Urothelium cell line (cell line): ENCODE results near the gene RAP1B.
A peak's percentile ranks its signal among the peaks of the same experiment; 100 is the strongest.

ENCODE experiments used
- DNase-seq: peaks from one replicate; pipeline ENCODE4 v3.0.0; 2011; ENCODE audit warnings: low spot score, mixed read lengths
- FAIRE-seq: peaks from 2 replicates; lab custom pipeline; 2011; peaks lifted over from hg19 to GRCh38; lab: Jason Lieb, UNC

RAP1B gene

DNA sequence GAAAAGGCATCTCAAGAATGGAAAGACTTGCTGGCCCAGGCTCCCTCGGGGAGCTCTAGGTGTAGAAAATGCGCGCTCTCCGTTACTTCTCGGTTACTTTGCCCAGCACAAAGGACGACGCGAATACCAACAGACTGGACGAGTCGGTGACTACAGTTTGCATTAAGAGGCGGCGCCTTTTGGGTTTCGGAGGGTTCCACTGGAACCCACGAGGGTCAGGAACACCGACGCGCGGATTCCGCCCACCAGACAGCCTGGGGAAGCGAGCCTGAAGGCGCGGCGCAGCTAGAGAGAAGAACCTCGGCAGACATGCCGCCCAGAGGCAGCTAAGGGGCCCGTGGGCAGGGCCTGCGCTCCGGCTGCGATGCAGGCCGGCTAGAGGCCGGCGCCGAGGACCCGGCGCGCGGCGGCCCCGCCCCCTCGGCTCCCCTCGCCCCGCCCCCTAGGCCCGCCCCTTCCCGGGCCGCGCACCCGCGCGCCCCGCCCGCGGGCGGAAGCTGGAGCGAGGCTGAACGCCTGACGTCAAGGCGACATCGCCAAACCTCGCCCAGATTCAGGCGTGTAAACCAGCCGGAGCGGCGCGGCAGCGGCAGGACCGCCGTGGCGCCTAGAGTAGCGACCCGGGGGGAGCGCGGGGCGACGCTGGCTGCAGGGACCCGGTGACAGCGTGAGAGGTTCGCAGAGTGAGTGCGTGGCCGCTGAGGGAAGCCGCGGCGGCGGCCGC, at the start of gene RAP1B:
Gene RAP1B (plus strand): TSS at position 530 of the 724 bp plus-strand sequence. CDS start 37,826 bp downstream, outside the sequence.
- peak; percentile 93 for DNase-seq
- no peak for FAIRE-seq

DNA sequence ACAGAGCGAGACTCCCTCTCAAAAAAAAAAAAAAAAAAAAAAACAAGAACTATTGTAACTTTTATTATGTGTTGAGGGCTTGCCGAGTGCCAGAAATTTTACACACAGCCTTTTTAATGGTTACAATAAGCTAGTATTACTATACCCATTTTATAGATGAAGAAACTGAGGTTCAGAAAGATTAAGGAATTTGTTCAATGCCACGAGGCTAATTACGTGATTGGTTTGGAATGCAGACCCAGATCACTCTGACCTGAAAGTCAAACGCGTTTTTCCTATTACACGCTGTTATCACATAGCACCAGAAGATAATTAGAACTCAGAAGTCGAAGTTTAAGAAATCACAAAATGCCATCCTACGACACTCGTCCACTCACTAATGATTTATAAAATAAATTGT, 48.9 kb upstream of the RAP1B start:
- no peak for FAIRE-seq

DNA sequence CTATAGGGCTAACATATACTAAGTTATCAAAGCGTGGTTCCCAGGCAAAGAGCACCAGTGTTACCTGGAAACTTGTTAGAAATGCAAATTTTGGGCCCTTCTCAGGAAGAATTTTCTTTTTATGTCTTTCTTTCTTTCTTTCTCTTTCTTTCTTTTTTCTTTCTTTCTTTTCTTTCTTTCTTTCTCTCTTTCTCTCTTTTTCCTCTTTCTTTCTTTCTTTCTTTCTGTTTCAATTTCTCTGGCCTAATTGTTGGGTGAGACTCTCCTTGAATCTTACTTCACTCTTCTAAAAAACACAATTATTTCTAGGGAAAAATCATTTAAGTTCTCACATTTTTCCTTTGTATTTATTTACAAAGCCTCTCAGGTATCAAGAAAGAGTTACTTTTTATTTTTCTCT, 46.5 kb upstream of the RAP1B start:
- DNase-seq, result no peak
- no peak for FAIRE-seq

More for the DNA sequence above, 48.9 kb upstream of the RAP1B start:
- DNase-seq, result no peak

DNA sequence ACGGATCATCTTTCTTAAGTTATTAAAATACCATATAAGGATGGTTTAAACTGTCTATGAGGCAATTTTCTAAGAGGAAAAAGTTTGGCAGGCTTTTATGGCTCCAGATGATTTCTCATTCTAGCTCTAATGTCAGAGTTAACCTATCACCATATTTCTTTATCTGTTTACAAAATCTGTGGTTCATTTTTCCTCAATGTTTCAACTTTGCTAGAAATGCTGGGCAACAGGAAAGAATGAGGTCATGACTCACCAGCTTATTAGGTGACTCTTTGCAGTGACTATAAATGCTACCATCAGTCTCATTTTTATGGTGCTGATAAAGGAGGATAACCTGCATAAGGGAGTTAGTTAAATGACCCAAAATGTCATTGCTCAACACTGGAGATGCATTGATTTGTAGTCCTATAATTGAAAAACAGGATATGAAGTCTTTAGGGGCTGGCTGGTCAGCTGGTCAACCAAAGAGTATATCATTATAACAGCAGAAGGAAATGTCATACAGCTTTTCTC, 45.3 kb upstream of the RAP1B start:
- FAIRE-seq, result no peak

DNA sequence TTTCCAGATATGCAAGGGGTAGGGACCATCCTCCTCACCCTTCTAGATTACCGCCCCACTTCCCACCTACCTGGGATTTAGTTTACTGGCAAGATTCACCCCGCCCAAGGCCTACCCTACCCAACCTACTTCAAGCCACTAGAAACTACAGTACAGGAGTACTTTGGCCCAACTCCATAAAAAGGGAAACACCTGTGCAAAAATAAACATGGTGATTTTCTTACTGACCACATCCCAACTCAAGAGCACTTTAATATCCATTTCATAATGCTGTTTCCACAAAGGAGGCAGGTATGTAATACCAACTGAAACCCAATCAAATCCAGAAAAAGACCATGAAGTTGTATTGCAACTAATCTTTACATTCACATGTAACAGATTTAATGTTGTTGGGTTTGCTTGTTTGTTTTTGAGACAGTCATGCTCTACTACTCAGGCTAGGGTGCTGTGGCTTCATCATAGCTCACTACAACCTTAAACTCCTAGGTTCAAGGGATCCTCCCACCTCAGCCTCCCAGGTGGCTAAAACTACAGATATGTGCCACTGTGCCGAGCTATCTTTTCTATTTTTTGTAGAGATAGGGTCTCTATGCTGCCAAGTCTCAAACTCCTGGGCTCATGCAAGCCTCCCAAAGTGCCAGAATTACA, 41.7 kb upstream of the RAP1B start:
- DNase-seq (no peak), FAIRE-seq (no peak)

More for the DNA sequence above, 45.3 kb upstream of the RAP1B start:
- peak; percentile 26 for DNase-seq

DNA sequence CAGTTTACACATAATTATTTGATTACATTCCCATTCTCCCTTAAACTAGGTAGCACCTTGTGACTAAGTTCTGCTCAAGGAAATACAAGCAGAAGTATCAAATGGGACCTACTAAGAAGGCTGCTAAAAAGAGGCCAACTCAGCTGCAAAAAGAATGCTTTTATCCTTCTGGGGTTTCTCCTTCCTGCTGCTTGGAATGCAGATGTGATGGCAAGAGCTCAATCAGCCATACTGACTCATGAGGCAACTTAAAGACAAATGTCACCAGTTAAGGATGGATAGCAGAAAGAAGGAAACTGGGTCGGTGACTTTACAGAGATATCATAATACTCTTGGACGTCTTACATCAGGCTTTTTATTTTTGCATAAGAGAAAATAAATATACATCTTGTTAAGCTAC, 38.0 kb upstream of the RAP1B start:
- no peak for FAIRE-seq
- no peak for DNase-seq

DNA sequence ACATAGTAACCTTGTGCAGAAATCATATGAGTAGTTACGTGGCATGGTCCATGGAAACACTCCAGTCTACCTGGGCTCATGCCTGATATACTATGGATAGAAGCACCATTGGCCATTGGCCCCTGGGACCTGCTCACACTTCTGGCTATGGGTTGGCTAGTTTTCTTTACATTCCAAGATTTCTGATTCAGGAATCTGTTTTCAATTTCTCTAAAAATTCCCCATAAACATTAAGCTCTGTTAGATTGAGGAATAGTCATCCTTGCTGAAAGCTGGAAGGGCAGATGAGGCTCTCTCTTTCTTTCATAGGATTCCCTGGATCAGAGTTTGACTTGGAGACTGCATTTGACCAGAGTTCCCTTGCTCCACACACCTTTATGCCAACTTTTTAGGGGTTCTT, 37.3 kb upstream of the RAP1B start:
- no peak for DNase-seq
- FAIRE-seq, result no peak

DNA sequence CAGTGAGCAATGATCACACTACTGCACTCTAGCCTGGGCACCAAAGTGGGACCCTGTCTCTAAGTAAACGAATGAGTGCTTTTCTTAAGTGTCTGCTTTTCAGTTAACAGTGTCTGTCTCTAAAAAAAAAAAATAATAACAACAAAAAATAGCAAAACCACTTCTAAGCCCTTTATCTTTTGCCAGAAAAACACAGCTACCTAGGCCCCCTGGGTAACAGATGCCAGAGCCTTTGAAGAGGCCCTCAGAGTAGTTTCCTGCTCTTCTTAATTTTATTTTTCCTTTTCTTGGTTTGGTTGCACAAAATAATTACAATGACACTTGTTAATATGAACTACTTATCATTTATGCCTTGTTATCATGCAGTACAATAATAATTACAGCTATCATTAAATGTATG, 32.8 kb upstream of the RAP1B start:
- FAIRE-seq (no peak), DNase-seq (no peak)

DNA sequence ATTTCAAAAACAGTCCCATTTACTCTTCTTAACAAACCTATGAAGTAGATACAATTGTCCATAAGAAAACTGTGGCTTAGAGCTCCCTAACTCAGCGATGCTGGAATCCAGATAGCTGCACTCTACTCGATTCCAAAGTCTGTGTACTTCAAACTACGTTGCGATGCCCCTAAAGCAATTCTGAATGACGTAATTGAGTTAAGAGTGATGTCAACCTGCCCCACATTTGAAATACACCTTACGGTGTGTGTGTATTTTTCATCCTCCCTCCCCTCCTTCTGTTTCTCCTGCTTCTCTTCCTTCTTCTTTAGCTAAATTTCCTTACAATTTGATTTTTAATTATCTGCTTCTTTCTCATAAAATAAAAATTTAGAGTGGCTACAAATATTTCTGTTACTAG, 31.9 kb upstream of the RAP1B start:
- no peak for FAIRE-seq
- no peak for DNase-seq

DNA sequence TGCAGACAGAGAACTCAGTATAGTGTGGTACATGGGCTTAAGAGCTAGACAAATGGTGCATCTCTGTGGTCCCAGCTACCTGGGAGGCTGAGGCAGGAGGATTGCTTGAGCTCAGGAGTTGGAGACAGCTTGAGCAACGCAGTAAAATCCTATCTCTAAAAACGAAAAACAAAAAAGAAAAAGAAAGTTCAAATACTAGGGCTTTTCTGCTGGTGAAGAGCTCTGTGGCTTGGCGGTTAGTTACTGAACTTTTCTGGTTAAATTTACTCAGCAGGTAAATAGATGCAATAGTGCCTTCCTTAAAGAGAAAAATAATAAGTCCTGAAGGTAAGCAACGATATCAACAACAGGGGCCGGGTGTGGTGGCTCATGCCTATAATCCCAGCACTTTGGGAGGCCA, 31.4 kb upstream of the RAP1B start:
- DNase-seq (no peak), FAIRE-seq (no peak)

DNA sequence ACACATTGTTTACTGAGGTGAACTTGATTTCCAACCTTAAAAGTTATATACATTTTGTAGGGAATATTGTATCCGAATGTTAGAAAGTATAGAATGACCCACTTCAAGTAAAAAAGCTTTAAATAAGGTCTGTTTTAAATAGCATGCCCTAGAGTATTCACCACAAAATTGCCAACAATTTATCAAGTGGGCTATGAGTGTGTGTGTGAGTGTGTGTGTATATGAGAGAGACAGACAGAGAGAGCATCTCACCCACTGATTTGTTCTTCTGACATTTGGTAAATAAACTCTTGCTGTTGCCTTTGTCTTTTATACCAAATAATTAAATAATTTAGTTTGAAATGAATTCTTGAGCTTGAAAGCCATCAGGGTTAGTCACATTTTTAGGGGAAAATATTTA, 29.8 kb upstream of the RAP1B start:
- DNase-seq (no peak), FAIRE-seq (no peak)

DNA sequence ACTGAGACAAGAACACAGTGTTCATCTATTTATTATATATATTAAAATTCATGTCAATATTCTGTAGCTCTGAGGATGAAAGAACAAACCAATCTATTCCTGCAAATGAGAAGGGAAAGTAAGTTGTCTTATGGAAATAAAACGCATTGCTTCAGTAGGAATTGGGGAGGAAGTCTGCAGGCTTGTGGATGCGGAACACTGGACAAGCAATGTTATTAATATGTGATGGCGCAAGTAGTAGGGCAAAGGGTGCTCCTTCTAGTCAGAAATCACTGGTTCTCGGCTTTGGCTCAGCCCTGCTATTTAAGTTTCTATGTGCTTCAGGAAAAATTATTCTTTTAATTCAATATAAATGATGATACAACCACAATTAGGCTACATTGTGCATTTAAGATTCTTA, 28.8 kb upstream of the RAP1B start:
- DNase-seq (no peak), FAIRE-seq (no peak)

DNA sequence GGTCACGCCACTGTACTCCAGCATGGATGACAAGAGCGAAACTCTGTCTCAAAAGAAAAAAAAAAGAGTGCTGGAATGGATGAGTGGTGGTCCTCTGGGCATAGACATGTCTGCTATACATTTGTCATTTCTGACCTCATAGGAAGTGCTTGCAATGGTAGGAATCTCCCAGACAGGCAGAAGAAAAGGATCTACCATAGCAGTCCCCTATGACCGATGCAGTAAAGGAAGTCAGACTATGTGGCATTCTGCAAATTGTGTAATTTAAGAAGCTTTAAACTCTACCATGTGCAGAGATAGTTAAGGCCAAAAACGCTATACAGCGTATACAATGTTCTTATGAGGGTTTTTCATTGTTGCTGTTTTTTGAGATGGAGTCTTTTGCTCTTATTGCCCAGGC, 24.7 kb upstream of the RAP1B start:
- DNase-seq, result no peak
- no peak for FAIRE-seq

DNA sequence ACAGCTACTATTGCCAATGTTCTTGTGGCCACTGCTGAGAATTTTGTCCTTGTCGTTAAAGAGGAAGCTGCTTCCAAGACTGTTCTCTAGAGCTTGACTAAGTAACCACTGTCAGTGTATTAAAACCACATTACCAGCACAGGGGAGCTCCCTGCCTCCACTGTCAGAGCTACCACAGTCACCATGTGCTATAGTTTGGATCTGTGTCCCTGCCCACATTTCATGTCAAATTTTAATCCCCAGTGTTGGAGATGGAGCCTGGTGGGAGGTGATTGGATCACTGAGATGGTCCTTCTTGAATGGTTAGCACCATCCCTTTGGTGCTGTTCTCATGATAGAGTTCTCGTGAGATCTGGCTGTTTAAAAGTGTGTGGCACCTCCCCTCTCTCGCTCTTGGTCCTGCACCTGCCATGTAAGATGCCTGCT, 23.2 kb upstream of the RAP1B start:
- no peak for FAIRE-seq
- DNase-seq, result no peak

DNA sequence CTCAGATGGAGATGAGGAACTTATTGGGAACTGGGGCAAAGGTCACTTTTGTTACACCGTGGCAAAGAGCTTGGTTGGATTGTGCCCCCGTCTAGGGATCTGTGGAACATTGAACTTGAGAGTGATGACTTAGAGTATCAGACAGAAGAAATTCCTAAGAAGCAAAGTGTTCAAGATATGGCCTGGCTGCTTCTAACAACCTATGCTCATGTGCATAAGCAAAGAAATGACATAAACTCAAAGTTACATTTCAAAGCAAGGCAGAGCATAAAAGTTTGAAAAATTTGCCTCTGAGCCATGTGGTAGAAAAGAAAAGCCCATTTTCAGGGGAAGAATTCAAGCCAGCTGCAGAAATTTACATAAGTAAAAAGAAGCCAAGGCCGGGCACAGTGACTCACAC, 21.5 kb upstream of the RAP1B start:
- DNase-seq (no peak), FAIRE-seq (no peak)

DNA sequence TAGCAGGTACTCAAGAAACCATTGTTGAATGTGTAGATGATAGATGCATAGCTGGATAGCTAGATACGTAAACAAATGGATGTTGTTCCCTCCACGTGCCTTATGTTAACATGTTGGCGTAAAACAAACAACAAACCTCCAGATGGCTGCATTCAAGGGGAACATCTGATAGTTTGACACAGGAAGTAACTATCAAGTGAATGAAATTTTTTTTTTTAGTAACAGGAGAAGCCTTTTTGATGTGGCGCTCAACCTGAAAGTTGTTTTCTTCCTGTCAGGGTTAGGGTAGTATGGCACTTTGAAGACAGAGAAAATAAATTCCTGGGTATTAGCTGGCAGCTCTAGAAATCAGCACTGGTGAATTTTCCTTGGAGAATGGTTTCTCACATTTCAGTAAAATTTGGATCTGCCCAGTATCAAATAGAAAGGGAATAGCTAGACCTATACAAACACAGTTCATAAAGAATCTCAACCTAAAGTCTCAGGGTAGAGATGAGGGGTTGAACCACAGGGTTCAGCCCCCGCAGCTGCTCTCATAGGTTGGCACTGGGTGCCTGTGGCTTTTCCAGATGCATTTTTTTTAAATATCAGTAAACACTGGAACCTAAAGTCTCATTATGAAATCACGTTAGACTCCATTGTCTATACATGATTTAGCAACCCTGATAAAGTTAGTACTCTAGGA, 18.8 kb upstream of the RAP1B start:
- DNase-seq, result no peak
- FAIRE-seq, result no peak

DNA sequence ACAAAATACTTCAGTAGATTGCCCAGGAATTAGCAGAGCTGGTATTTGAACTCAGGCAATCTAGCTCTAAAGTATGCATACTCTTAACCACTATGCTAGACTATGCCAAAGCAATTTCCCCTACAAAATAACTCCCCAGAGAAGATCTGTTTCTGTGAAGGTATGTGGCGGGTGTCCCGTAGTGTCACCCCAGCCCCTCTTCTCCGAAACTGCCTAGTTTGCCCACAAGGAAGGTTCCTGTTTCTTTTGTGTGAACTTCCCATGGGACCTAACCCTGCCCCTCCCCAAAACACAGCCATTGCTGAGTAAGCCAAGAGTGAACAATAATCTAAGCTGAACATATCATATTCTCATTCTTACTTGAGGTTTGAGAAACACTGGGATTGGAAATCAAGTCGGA, 15.5 kb upstream of the RAP1B start:
- FAIRE-seq (no peak), DNase-seq (no peak)

DNA sequence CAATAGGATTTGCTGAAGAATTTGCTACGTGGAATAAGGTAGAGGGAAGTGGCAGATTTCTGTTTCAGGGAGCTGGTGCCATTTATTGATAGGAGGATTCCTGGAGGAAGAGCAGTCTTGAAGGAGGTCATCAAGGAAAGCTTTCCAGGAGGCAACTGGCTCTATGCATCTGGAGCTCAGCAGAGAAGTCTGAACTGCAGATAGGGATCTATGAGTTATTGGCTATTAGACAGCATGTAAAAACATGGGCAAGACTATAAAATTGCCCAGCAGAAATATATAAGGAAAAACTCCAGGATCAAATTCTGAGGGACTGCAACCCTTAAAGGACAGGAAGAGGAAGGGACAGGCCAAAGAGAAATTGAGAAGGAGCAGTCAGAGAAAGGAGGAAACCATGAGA, 8.9 kb upstream of the RAP1B start:
- DNase-seq (no peak), FAIRE-seq (no peak)

DNA sequence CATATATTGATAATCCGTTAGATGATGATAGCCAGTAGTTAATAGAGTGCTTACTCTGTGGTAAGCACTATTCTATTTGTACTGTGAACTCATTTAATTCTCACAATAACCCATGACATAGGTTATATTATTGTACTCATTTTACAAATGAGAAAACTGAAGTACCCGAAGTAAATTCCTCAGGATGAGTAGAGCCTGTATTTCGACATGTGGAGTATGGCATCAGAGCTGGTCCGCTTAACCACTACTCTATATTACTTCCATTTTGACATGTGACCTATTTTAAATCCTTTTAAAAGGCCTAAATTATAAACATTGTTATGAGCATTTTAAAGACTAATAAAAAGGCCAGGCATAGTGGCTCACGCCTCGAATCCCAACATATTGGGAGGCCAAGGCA, 8.0 kb upstream of the RAP1B start:
- no peak for FAIRE-seq

DNA sequence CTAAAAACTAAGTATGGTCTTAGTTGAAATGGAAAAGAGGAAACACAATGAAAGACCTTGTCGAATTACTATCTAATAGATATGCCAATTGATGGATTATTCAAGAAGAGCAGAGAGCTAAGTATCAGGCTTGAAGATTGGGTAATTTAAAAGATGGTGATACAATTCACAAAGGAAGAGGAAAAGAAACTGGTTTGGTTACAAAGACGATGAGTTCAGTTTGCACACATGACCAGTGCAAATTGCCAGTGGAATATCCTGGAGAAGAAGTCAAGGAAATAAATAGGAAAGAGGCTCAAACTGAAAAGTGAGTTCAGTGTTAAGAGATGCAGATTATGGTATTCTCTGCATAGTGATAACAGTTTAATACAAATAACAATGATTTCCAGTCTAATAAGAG, 2.5 kb upstream of the RAP1B start:
- FAIRE-seq, result no peak
- DNase-seq, result no peak

More for the DNA sequence above, 8.0 kb upstream of the RAP1B start:
- DNase-seq, result no peak

DNA sequence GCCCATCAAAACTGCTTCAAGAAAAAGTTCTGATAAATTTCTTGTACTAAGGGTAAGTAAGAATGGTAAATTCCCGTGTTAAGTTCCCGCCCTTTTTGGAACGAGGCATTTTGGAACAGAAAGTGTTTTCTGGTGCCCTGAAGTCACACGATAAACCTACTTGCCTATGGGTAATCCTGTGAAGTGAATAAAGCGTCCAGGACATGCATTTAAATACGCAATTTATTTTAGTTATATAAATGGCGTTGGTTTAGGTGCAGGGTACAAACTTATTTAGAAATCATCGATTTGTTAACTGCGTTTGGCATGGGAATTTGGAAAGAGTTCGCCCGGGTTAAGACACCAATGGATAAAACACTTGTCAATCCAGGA, 715 bp upstream of the RAP1B start:
- FAIRE-seq (no peak), DNase-seq (peak; percentile 5)
